HG03139 (cell line): ENCODE results near the gene PCSK6.

Source experiments
- ATAC-seq: cut with Tn5 transposase; IDR thresholded peaks from one replicate; pipeline ENCODE4 v1.9.1; 2021; ENCODE audit not compliant: unreplicated experiment

PCSK6 gene

DNA sequence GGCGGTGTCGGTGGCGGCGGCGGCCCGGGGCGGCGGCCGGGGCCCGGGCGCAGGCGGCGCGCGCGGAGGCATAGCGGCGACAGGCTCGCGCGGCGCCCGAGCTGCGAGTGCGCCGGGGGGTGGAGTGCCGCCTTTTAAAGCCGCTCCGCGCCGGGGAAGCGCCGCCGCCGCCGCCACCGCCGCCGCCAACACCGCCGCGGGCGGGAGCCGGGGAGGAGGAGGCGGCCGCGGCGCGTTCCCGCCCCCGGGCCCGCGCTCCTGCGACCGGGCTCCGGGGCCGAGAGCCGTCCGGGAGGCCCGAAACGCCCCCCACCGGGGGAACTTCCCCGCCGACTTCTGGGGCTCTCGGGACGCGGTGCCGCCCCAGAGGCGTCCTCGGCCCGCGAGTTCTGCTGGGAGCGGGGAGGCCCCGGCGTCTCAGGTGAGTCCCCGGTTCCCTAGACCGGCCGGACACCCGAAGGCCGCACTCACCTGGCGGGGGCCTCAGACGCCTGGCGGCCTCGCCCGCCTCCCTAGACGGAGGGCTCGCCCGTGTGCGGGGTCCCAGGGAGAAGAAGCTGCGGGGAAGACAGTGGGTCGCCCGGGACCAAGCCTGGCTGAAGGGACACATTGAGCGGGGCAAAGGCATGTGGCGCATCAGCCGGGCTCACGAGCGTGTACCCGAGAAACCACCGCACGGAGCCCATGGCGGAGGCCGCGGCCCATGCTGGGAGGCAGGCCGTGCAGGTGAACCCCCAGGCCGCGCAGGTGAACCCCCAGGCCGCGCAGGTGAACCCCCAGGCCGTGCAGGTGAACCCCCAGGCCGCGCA lies at the start of gene PCSK6:
TSS of gene PCSK6 (minus strand) at position 109 of the 809 bp plus-strand sequence. CDS start at position 72, 37 bp downstream.
- ATAC-seq, result no peak

DNA sequence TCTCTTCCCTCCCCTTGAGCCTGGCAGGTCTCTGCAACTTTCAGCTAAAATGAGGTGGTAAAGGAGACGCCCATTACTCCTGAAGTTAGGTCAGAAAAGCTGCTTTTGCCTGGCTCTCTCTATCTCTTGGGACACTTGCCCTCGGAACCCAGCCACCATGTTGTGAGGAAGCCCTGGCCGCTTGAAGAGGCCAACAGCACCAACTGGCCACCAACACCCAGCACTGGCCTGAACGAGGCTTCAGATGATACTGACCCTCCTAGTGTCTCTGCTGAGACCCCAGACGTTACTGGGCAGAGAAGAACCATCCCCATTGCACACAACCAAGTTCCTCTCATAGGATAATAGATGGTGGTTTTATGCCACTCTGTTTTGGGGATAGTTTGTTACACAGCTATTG lies 49.5 kb upstream of the PCSK6 start:
- no peak for ATAC-seq

DNA sequence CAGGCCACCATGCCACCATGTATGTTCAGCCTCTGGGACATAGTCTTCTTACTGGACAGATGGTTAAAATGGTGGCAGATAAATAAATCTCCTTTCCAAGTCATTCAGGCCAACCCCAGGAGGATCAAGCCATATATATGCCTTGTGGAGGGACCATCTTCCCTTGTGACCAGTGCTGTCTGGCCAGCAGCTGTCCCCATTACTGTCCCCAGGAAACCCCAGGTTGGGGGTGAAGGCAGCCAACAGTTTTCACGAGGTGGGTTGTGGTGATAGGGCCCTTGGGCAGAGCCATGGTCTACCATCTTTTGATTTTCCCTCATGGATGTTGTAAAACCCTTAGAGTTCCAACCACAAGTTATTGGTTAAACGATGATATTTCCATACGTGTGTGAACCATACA lies 48.7 kb upstream of the PCSK6 start:
- no peak for ATAC-seq

DNA sequence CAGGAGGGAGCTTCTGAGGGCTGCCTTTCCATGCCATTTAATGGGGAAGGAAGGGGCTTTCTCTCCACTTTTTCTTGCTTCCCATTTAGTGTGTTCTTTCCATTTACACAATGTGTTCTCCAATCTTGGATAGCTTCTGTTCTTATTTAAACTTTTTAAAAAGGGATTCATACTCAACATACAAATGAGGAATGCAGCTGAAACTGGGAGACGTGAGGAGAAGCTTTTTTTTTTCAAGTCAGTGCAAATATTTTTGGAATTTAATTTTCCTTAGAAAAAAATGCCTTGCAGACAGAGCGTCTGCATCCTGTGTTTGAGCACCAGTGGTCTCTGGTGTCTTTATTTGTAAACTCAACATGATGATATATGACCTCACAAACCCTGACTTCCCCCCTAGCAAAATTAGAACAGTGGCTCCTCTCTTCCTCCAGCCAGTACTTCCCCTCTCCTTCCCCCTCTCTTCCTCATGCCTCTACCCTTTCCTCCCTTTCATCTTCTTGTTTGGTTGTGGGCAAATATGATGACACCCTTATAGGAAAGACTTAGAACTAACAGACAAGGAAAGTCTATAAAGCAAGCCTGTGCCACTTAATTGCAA lies 48.1 kb upstream of the PCSK6 start:
- no peak for ATAC-seq

DNA sequence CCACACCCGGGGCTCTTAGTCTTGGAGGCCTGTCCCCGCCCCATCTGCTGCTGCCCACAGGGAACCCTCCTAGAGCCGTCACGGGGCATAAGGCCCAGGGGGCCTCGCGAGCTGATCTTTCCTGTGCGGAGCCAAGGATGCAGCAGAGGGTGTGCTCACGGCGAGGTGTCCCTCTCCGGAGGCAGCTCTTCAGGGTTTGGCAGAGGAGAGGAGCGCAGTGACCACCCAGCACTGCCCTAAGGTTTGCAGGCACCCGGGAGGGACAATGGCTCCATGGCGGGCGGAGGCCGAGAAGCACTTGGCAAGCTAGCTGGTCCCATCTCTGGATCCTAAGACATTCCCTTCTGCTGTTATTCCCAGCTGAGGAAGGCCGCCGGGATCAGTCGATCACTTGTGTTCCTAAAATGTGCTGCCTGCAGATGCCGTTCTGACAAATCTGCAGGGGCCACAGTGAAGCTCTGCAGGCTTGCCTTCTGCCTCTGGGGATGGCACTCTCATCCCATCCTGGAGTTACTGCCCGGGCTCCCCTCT lies 47.4 kb upstream of the PCSK6 start:
- no peak for ATAC-seq

DNA sequence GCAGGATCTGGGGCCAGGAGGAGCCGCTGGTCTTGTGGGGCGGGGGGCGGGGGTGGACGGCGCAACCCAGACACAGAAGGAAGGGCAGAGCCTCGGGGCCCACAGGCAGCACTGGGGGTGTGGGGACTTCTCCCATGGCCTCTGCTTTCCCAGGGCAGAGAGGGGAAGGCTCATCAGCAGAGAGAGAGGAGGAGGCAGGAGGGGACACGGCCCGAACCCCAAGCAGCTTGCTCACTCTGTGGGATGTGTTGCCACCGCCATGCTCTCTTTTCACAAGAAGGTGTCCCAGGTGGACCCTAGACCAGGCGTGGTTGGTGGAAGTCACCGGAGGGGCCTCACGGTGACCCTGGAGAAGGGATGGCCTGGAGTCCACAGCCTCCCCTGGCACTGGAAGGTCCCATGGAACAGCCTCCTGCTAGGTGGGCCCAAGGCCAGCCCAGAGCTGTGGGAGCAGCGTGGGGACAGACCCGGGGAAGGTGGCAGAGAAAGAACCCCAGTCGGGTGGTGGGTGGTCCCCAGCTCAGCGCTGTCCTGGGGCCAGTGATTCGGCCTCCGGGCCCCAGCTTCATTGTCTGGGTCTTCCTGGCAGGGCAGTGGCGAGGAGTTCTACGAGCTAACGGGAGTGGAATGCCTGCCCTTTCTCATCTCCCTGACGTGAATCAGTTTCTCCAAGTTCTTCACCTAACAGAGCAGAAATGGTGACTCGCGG lies 46.8 kb upstream of the PCSK6 start:
- no peak for ATAC-seq

DNA sequence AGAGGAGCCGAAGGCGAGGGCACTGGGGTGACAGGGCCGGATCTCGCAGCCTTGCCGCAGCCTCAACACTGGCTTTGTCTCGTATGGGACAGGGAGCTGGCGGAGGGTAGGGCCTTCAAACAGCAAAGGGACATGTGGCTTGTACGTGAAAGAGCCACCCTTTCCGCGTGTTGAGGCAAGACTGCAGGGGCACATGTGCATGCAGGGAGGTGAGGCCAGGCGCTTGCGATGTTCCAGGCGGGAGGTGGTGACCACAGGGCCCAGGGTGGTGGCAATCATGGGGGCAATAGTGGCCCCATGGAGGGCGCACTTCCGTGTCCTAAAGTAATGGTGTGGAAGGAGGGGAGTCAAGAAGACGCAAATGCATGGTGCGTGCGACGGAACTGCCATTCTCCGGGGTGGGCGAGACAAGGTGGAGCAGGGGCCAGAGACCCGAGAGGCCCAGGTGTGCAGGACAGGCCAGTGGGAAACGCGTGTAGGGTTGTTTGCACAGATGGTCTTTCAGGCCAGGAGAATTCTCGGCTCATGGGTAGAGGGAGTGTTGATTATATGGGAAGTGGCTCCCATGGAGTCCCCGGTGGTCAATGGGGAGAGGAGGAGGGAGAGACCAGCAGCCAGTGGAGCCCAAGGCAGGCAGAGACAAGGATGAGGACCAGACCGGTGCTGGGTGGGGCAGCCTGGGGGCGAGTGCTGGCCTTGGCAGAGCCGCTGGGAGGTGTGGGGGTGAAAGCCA lies 45.8 kb upstream of the PCSK6 start:
- no peak for ATAC-seq

DNA sequence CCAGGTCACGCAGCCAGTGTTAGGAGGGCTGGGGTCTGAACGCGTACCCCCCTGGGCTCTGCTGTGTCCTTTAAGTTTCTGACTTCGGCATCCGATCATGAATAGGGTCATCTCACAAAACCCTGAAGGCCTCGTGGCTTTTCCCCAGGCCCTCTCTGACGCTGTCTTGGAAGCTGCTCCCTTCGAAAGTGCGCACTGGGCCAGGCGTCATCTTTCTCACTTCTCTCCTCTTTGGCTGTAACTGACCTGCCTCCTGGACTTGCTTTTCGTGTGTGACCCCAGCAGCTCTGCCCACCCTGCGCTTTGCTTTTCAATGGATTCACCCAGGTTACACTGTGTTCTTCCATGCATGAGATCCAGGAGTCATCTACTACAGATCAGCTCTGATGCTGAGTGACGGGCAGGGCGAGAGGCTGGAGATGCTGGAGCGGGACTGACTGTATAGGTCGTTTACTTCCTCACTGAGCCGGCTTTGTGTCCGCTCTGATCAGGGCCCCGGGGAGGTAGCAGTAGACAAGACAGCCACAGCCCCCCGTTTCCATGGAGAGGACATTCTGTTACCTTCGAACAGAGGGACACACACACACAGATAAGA lies 45.0 kb upstream of the PCSK6 start:
- ATAC-seq, result no peak

DNA sequence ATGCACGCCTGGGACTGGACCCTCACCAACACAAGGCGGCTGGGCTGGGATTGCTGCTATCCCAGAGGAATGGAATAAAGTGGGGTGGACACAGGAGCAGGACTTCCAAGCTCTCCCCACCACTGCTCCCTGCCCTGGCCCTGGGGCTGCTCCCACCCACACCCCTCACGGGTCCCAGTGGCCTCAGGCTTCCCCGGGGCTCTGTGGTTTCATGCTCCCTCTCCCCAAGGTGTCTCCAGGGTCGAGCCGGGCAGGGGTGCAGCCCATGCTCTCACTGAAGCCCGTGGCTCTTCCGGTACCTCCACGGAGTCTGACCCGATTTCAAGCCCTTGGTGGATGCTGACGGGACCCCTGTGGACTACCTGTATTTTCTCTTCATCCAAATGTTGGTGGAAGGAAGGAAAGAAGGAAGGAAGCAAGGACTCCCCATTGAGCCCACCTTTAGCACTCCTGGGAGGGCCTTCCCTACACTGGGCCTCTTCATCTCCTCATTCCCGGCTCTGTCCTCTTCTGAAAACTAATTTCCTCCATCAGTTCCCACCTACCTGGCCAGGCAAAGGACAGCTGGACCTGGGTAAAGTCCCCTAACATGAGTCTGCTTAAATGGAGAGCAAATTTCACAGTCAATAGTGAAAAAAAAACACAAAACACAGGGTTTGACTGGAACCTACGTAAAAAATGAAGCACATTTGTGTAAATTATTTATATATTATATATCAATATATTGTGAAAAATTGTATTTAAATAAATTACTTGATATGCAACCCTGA lies 44.0 kb upstream of the PCSK6 start:
- no peak for ATAC-seq

DNA sequence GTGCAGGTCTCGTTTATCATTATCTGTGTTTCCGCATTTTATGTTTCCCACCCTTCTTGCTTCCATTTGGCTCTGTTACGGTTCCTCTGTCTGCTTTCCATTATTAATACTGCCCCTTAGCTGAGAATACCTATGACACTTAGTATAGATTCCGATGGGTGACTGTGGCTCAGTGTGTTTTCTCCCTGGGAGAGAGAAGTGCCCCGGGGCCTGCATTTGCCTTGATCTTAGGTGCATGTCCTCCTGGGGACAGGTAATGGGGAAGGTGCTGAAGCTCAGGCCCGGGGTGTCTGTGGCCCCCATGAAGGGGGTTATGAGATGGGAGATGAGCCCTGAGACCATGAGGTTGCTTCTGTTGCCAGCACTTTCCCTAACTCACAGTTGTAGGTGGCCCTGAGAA lies 43.4 kb upstream of the PCSK6 start:
- ATAC-seq, result no peak

DNA sequence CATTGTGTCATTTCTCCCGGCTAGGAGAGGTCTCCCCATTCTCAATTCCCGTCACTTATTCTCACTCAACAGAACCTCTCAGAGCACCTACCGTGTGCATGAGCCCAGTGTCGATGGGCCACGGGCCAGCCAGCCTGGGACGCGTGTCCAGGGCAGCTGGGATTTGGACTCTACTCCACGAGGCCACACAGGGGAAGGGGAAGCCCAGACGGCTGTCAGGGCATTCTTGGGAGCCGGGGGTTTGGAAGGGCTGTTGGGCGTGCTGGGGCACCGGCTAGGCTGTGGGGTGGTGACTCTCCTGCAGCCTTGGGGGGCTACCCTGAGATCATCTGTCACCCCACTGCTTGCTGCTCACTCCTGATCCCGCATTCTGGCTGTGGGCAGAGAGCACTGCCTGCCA lies 41.7 kb upstream of the PCSK6 start:
- ATAC-seq, result no peak

DNA sequence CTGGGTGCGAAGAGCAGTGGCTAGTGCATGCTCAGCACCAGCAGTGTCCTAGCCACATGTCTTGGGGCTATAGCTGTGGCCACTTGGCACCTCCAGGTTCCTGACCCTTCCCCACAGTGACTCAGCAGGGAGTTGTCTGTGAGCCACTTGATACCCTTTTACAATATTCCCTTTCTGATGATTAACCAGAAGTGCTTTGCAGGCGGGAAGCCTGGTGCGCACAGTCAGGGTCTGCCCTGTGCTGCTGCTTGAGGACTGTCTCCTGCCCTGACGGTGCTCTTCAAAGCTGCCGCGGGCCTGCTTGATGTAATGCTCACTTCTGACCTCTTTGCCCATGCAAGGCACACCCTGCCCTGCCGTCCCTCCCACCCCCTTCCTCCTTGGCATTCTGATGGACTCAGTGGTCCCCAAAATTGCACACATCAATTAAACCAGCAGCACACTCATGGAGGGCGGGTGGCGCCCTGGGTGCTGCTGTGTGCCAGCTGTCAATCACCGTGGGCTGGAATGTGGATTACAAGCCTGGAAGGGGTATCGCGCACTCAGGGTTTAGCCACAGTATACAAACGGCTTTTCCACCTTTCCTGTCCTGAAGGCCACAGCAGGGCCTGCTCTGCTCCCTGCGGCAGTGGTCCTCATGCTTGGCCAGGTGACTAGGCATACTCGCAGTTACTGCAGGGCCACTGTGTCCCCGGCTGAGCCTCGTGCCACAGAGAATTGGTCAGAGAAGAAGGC lies 40.9 kb upstream of the PCSK6 start:
- ATAC-seq, result no peak

DNA sequence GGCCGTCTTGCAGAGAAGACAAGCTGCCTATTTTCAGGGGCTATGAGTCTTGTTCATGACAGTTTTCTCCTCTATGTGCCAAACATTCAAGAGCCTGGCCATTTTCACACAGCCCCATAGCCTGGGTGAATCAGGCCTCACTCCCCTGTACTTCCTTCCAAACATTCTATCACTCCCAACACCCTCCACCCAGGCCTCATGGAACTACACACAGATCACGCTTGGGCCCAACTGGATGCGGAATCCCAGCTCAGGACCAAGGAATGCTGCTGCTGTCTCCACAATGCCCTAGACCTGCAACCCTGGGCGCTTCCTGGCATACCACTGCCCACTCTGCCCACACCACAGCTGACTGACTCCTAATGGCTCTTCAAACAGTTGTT lies 39.4 kb upstream of the PCSK6 start:
- no peak for ATAC-seq

DNA sequence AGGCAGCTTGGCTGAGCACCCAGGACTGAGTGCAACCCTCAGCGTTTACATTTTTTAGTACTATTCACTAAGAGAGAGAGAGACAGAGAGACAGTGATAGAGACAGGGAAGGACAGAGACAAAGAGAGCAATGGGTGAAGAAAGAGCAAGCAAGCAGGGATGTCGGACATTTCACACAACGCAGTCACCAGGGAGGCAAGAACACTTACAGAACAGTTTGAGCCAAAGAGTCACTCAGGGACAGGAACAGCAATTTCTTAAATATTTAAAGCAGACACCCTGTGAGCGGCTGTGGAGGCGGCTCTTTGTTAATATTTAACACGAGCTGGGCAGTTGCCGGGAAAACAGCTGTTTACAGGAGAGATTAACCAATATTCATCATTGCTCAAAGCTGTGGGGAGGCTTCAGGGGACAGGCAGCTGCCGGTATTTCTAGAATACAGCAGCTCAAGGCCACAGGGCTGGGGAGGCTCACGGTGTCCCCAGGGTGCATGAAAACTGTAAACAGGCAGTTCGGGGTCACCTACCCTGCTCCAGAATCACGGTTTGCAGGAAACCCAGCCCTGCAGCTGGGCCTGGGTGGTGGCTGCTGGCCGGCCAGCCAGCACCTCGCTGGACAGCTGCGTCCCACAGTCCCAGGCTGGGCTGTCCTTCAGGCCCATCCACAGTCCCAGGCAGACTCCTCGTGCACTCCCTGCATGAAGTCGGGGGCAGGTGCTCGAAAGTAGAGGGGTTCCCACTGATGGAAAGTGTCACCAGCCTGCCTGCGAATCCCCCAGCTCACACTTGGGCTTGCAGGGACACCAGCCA lies 38.8 kb upstream of the PCSK6 start:
- no peak for ATAC-seq

DNA sequence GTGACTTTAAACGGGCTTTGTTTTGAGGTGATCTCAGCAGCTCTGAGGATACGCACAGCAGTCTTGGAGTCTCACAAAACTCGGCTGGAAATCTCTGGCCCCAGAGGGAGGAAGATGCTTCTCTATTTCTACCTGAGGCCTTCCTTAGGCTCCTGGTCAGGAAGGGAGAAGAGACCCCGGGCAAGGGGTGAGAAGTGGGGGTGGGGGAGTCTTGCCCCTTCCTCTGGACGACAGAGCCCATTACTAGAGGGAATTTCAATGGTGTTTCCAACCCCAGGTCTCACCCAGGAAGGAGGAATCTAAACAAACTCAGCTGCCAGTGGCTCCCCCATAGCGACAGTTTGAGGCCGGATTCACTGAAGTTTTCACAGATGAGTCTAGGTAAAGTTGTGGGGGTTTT lies 37.4 kb upstream of the PCSK6 start:
- no peak for ATAC-seq

DNA sequence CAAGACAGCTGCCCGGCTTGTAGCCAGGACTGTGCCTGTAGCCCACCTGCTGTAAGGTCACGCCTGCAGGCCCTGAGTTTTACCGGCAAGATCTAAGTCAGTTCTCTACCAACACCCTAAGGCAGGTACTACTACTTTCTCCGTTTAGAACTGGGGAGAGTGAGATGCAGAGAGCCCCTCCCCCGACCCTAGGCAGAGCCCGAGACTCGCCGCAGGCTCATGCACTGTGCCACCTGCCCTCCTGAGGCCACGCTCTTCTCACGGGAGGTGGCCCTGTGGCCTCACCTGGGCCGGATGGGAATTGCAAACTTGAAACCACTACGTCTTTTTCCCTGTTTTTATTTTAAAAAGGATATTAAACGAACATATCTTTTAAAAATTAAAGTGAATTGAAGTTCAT lies 36.9 kb upstream of the PCSK6 start:
- no peak for ATAC-seq

DNA sequence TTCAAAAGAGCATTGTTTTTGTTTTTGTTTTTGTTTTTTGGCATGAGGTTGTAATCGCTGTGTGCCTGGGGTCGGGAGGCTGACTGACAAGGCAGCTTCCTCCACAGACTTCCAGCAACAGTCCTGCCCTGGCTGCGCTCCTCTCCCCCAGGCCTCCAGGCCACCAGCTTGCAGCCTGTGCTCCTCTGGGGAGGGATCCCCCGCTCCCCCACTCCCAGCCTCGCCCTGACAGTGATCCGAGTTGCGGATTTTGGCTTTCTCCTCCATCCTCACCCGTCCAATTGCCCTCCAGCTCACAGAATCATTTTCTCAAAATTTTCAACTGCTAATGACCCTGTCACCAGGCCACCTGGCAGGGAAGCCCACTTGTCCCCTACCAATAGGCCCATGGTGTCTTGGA lies 36.5 kb upstream of the PCSK6 start:
- ATAC-seq, result no peak

DNA sequence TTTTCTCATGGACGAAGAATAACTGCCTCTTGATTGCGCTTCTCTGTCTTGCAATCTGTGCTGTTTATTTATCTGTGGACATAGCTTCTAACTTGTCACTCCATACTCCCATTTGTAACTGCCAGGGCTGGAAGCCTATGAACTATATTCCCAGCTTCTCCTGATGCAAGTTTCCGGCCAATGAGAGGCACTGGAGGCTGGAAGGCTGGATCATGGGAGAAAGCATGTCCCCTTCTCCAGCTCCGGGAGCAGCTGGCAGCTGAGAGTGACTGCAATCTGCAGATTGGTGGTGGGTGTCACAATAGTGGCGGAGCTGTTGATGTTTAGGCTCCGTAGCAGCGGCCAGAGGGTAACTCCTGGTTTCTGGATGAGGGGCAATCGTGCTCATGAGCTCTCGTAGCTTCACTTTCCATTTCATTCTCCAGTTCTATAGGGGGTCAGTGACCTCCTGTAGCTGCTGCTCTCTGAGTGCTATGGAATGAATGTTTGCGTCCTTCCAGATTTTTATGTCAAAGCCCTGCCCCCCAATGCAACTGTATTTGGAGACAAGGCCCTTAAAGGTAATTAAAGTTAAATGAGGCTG lies 35.7 kb upstream of the PCSK6 start:
- ATAC-seq, result no peak
